GM23338 (cell line): Measurements from ENCODE around the gene KDR.

Experiments
- EZH2 ChIP-seq: fragments of 200-600 bp; sonication (generic); IDR thresholded peaks from one replicate; pipeline ENCODE4 v1.8.0; 2017; ENCODE audit warnings: antibody characterized with exemption, mild to moderate bottlenecking, low read depth; ENCODE audit not compliant: unreplicated experiment
- POLR2AphosphoS5 ChIP-seq: IDR thresholded peaks from 2 replicates; pipeline ENCODE4 v1.6.1; 2016; ENCODE audit warnings: antibody characterized with exemption, low read depth
- REST ChIP-seq: IDR thresholded peaks from one replicate; pipeline ENCODE4 v1.6.1; 2018; ENCODE audit warnings: antibody characterized with exemption; ENCODE audit not compliant: unreplicated experiment
- TF ChIP-seq, protein P1 (sequence below), 2 experiments: fragments of 200-600 bp in 1 of 2; sonication (generic) in 1 of 2; conservative IDR thresholded peaks; 2 replicates each; pipeline versions ENCODE4 v1.5.1 to v1.6.1; 2016 to 2017; ENCODE audit warnings: antibody characterized with exemption in 2 of 2, low read depth in 2 of 2, mild to moderate bottlenecking in 2 of 2, moderate library complexity in 1 of 2

GRCh38 chr4:55033296-55033695, 92.1 kb downstream of the KDR start:
- TF ChIP-seq, protein P1, sequence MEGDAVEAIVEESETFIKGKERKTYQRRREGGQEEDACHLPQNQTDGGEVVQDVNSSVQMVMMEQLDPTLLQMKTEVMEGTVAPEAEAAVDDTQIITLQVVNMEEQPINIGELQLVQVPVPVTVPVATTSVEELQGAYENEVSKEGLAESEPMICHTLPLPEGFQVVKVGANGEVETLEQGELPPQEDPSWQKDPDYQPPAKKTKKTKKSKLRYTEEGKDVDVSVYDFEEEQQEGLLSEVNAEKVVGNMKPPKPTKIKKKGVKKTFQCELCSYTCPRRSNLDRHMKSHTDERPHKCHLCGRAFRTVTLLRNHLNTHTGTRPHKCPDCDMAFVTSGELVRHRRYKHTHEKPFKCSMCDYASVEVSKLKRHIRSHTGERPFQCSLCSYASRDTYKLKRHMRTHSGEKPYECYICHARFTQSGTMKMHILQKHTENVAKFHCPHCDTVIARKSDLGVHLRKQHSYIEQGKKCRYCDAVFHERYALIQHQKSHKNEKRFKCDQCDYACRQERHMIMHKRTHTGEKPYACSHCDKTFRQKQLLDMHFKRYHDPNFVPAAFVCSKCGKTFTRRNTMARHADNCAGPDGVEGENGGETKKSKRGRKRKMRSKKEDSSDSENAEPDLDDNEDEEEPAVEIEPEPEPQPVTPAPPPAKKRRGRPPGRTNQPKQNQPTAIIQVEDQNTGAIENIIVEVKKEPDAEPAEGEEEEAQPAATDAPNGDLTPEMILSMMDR (conservative IDR thresholded peaks at IDR 0.05; ENCODE audit: low read depth in 2 of 2) = no peak
- TF ChIP-seq EZH2 = no peak
- no peak for TF ChIP-seq POLR2AphosphoS5
- no peak for TF ChIP-seq REST
